ENCODE measurements around the gene GTF2F2.

- TF ChIP-seq EZH2 (IDR thresholded peaks at IDR 0.05; ENCODE audit: borderline replicate concordance, low read length) = no peak
- no peak for TF ChIP-seq CTCF (IDR thresholded peaks at IDR 0.05; ENCODE audit: low read length)
Measured at GRCh38 chr13:45225370-45225769, 105.1 kb downstream of the GTF2F2 start.

Measured in OCI-LY1 (cell line).